ENCODE measurements around the gene OR6J1.

DNA sequence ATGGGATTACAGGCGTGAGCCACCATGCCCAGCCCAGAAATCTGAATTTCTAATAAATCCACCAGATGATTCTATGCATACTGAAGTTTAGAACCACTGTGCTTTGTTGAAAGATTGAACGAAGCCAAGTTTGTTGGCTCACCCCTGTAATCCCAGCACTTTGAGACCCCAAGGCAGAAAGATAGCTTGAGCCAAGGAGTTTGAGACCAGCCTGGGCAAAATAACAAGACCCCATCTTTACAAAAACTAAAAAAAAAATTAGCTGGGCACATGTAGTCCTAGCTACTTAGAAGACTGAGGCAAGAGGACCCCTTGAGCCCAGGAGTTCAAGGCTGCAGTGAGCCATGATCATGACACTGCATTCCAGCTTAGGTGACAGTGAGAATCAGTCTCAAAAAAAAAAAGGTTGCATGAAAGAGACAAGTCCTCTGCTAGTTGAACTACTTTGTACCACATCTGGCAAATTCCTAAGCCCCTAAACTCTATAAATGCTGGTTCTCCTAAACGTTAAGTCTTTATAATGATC, 47.7 kb downstream of the OR6J1 start:
- no peak for TF ChIP-seq EZH2phosphoT487 (IDR thresholded peaks at IDR 0.05; ENCODE audit: borderline replicate concordance, low read length)
- TF ChIP-seq, protein P1, sequence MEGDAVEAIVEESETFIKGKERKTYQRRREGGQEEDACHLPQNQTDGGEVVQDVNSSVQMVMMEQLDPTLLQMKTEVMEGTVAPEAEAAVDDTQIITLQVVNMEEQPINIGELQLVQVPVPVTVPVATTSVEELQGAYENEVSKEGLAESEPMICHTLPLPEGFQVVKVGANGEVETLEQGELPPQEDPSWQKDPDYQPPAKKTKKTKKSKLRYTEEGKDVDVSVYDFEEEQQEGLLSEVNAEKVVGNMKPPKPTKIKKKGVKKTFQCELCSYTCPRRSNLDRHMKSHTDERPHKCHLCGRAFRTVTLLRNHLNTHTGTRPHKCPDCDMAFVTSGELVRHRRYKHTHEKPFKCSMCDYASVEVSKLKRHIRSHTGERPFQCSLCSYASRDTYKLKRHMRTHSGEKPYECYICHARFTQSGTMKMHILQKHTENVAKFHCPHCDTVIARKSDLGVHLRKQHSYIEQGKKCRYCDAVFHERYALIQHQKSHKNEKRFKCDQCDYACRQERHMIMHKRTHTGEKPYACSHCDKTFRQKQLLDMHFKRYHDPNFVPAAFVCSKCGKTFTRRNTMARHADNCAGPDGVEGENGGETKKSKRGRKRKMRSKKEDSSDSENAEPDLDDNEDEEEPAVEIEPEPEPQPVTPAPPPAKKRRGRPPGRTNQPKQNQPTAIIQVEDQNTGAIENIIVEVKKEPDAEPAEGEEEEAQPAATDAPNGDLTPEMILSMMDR (conservative IDR thresholded peaks at IDR 0.05; ENCODE audit: low read depth, low read length): no peak

Data from PC-3 (cell line).